HepG2 (cell line): Measurements from ENCODE around the gene CRAMP1. TPM values are rescaled to one million over a fixed set of nuclear protein-coding genes. Genes with fewer than 3 reads are reported as not detected.

Source experiments
- BRCA1 ChIP-seq: sonication (generic); formaldehyde crosslinking; IDR thresholded peaks from 2 replicates; pipeline ENCODE4 v1.4.0; 2020; ENCODE audit warnings: missing genetic modification reagents
- CEBPG ChIP-seq: IDR thresholded peaks from 2 replicates; pipeline ENCODE4 v1.6.1; 2016
- EZH2 ChIP-seq: conservative IDR thresholded peaks from 2 replicates; pipeline ENCODE4 v1.6.1; 2012; ENCODE audit warnings: mild to moderate bottlenecking, low read depth, low read length, moderate library complexity
- HHEX ChIP-seq: IDR thresholded peaks from 2 replicates; pipeline ENCODE4 v1.6.1; 2016; ENCODE audit warnings: control low read depth
- HNF4A ChIP-seq: sonication (generic); formaldehyde crosslinking; IDR thresholded peaks from 2 replicates; pipeline ENCODE4 v1.4.0; 2020; ENCODE audit warnings: missing genetic modification reagents
- KAT2B ChIP-seq: fragments of 150-350 bp; IDR thresholded peaks from 2 replicates; pipeline ENCODE4 v1.6.1; 2014; ENCODE audit warnings: low read depth, low read length, borderline replicate concordance
- NCOR1 ChIP-seq: fragments of 200-600 bp; sonication (generic); IDR thresholded peaks from 2 replicates; pipeline ENCODE4 v1.7.0; 2017; ENCODE audit warnings: antibody characterized with exemption, low read length, borderline replicate concordance
- NFIB ChIP-seq: sonication (generic); formaldehyde crosslinking; IDR thresholded peaks from 2 replicates; pipeline ENCODE4 v1.9.0; 2021; ENCODE audit warnings: missing genetic modification reagents, mild to moderate bottlenecking, borderline replicate concordance
- SP2 ChIP-seq: sonication (generic); formaldehyde crosslinking; IDR thresholded peaks from 2 replicates; pipeline ENCODE4 v1.5.1; 2020; ENCODE audit warnings: mild to moderate bottlenecking, missing genetic modification reagents
- ZFYVE20 ChIP-seq: sonication (generic); formaldehyde crosslinking; IDR thresholded peaks from 2 replicates; pipeline ENCODE4 v1.8.0; 2023; ENCODE audit warnings: low read depth, mild to moderate bottlenecking, moderate library complexity, missing genetic modification reagents, borderline replicate concordance
- ZNF383 ChIP-seq: sonication (generic); formaldehyde crosslinking; IDR thresholded peaks from 2 replicates; pipeline ENCODE4 v1.4.0; 2020; ENCODE audit warnings: missing genetic modification reagents, mild to moderate bottlenecking, borderline replicate concordance
- ZNF446 ChIP-seq: sonication (generic); formaldehyde crosslinking; IDR thresholded peaks from 2 replicates; pipeline ENCODE4 v1.5.0; 2020; ENCODE audit warnings: mild to moderate bottlenecking, missing genetic modification reagents
- ZNF510 ChIP-seq: sonication (generic); formaldehyde crosslinking; IDR thresholded peaks from 2 replicates; pipeline ENCODE4 v1.4.0; 2020; ENCODE audit warnings: low read depth, mild to moderate bottlenecking, missing genetic modification reagents
- ZNF558 ChIP-seq: sonication (generic); formaldehyde crosslinking; IDR thresholded peaks from 2 replicates; pipeline ENCODE4 v1.9.0; 2022; ENCODE audit warnings: mild to moderate bottlenecking, missing genetic modification reagents, borderline replicate concordance
- ZNF607 ChIP-seq: sonication (generic); formaldehyde crosslinking; IDR thresholded peaks from 2 replicates; pipeline ENCODE4 v1.5.1; 2020; ENCODE audit warnings: missing genetic modification reagents, mild to moderate bottlenecking, borderline replicate concordance
- ZNF766 ChIP-seq: sonication (generic); formaldehyde crosslinking; IDR thresholded peaks from 2 replicates; pipeline ENCODE4 v1.5.0; 2020; ENCODE audit warnings: missing genetic modification reagents, borderline replicate concordance
- polyA plus RNA-seq, 8 experiments: library from polyadenylated mRNA; depleted of rRNA in 3 of 8; stranded (reverse) in 7 of 8; unstranded in 1 of 8; fragments of >200 nt; fragmentation: Illumina TruSeq in 4 of 8; extraction: Trizol in 4 of 8; gene quantifications; 2 replicates each; pipeline versions ENCODE4 v1.2.1 to v1.2.3, GENCODE V29; 2011 to 2016; ENCODE audit warnings: low read depth in 4 of 8, missing spikeins in 1 of 8, mixed read lengths in 1 of 8; ENCODE audit not compliant: insufficient read depth in 1 of 8
- total RNA-seq, 5 experiments: library from RNA; depleted of rRNA; stranded (reverse); fragments of >200 nt; fragmentation: Illumina TruSeq; extraction: Trizol; gene quantifications; 2 replicates each; pipeline ENCODE4 v1.2.3, GENCODE V29; 2016; ENCODE audit warnings: low read depth in 1 of 5
- TF ChIP-seq, protein P1 (sequence below): sonication (generic); formaldehyde crosslinking; IDR thresholded peaks from 2 replicates; pipeline ENCODE4 v1.8.1; 2023; ENCODE audit warnings: missing genetic modification reagents, inconsistent platforms, borderline replicate concordance
- TF ChIP-seq, protein P2 (sequence below): IDR thresholded peaks from 2 replicates; pipeline ENCODE4 v1.6.1; 2016; ENCODE audit warnings: missing compliant biosample characterization, missing genetic modification reagents, borderline replicate concordance
- TF ChIP-seq, protein P3 (sequence below): sonication (generic); formaldehyde crosslinking; IDR thresholded peaks from 2 replicates; pipeline ENCODE4 v1.5.1; 2020; ENCODE audit warnings: missing genetic modification reagents, mild to moderate bottlenecking, borderline replicate concordance
- TF ChIP-seq, protein P4 (sequence below): sonication (generic); formaldehyde crosslinking; IDR thresholded peaks from 2 replicates; pipeline ENCODE4 v1.5.1; 2020; ENCODE audit warnings: mild to moderate bottlenecking, missing genetic modification reagents

Gene CRAMP1
- total and polyA plus RNA-seq, 2 of the 13 experiments (the other 11 are each of a cell fraction or from before 2014, with no cell fraction given), result 6.8 to 9.7 TPM

DNA sequence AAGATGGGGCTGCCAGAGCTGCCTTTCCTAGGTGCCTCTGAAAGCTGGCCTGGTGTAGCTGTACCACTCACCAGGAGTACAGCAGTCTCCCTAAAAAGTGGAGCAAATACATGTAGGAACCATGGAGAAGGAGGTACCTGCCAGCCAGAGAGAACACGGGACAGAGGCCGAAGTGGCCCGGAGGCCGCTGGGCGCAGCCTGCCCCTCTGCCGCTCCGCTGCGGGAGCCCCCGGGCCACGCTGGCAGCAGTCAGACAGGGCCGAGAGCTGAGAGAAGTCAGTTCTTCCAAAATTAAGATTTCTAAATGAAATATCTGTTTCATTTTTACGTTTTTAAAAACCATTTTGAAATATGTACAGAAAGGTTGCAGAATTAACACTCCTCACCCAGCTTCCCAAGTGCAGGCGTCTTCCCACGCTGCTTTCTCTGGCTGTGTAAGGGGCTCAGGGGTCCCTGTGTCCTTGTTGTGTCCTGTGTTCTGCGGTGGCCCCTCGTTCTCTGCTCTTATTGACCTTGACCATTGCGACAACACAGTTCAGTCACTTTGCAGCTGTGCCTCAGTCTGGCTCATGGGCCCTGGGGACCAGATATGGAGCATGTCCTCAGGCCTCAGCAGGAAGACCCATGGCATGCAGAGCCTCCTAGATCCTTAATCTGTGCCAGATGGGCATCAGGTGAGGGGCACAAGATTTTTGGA lies 98.8 kb downstream of the CRAMP1 start (continued):
- no peak for TF ChIP-seq NFIB (CRISPR knock-in tag)
- no peak for TF ChIP-seq BRCA1 (CRISPR knock-in tag)
- TF ChIP-seq ZNF607 (CRISPR knock-in tag), result no peak
- no peak for TF ChIP-seq KAT2B
- TF ChIP-seq, protein P1, sequence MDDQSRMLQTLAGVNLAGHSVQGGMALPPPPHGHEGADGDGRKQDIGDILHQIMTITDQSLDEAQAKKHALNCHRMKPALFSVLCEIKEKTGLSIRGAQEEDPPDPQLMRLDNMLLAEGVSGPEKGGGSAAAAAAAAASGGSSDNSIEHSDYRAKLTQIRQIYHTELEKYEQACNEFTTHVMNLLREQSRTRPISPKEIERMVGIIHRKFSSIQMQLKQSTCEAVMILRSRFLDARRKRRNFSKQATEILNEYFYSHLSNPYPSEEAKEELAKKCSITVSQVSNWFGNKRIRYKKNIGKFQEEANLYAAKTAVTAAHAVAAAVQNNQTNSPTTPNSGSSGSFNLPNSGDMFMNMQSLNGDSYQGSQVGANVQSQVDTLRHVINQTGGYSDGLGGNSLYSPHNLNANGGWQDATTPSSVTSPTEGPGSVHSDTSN (CRISPR knock-in tag), result no peak
- TF ChIP-seq ZNF383 (CRISPR knock-in tag), result no peak
- no peak for TF ChIP-seq ZNF558 (CRISPR knock-in tag)
- no peak for TF ChIP-seq ZFYVE20 (CRISPR knock-in tag)
- TF ChIP-seq, protein P2, sequence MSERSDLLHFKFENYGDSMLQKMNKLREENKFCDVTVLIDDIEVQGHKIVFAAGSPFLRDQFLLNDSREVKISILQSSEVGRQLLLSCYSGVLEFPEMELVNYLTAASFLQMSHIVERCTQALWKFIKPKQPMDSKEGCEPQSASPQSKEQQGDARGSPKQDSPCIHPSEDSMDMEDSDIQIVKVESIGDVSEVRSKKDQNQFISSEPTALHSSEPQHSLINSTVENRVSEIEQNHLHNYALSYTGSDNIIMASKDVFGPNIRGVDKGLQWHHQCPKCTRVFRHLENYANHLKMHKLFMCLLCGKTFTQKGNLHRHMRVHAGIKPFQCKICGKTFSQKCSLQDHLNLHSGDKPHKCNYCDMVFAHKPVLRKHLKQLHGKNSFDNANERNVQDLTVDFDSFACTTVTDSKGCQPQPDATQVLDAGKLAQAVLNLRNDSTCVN (CRISPR knock-in tag), result no peak
- TF ChIP-seq SP2, result no peak
- TF ChIP-seq, protein P3, sequence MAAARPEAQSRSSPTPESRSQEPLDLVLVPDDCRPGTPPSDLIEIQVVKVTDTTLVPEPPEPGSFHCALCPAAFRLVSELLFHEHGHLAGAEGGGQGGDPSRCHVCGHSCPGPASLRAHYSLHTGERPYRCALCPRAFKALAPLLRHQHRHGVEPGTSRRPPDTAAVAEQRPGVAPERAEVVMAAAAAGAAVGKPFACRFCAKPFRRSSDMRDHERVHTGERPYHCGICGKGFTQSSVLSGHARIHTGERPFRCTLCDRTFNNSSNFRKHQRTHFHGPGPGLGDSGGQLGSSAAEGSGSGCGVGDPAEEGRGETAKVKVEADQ, result no peak
- TF ChIP-seq HNF4A (CRISPR knock-in tag), result peak; percentile 64
- no peak for TF ChIP-seq HHEX (CRISPR knock-in tag)
- TF ChIP-seq NCOR1, result no peak
- no peak for TF ChIP-seq ZNF446 (CRISPR knock-in tag)
- TF ChIP-seq CEBPG (CRISPR knock-in tag), result peak; percentile 53; the same call in 1 of the 2 replicates
- no peak for TF ChIP-seq ZNF766 (CRISPR knock-in tag)
- TF ChIP-seq ZNF510 (CRISPR knock-in tag), result no peak
- TF ChIP-seq, protein P4, sequence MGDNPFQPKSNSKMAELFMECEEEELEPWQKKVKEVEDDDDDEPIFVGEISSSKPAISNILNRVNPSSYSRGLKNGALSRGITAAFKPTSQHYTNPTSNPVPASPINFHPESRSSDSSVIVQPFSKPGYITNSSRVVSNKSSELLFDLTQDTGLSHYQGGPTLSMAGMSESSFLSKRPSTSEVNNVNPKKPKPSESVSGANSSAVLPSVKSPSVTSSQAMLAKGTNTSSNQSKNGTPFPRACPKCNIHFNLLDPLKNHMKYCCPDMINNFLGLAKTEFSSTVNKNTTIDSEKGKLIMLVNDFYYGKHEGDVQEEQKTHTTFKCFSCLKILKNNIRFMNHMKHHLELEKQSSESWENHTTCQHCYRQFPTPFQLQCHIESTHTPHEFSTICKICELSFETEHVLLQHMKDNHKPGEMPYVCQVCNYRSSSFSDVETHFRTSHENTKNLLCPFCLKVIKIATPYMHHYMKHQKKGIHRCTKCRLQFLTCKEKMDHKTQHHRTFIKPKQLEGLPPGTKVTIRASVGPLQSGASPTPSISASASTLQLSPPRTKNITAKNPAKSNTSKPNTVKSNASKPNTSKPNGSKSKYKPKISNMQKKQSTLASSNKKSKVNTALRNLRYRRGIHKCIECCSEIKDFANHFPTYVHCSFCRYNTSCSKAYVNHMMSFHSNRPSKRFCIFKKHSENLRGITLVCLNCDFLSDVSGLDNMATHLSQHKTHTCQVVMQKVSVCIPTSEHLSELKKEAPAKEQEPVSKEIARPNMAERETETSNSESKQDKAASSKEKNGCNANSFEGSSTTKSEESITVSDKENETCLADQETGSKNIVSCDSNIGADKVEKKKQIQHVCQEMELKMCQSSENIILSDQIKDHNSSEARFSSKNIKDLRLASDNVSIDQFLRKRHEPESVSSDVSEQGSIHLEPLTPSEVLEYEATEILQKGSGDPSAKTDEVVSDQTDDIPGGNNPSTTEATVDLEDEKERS (CRISPR knock-in tag), result no peak
- TF ChIP-seq EZH2, result no peak
